OCI-LY3 (cell line): ENCODE data around the gene ZSWIM5.
"Not testable (repeated sequence)": the region's sequence is repeated elsewhere in the genome, so short reads cannot be mapped to it uniquely, and the experiment has no call there.

Experiments used
- H2AFZ ChIP-seq: fragments of 200-600, 300-600 bp; shearing (Covaris generic); 2 replicates; pipeline ENCODE4 v1.6.0; 2014; ENCODE audit warnings: antibody characterized with exemption, low read depth, low read length
- H3K27ac ChIP-seq: fragments of 200-600, 300-600 bp; sonication (generic); 2 replicates; pipeline ENCODE4 v1.5.1; 2014; ENCODE audit warnings: mild to moderate bottlenecking, low read length, moderate library complexity, mixed read lengths
- H3K27me3 ChIP-seq: fragments of 200-600, 300-600 bp; sonication (generic); 2 replicates; pipeline ENCODE4 v1.6.1; 2014; ENCODE audit warnings: low read depth, low read length, mixed read lengths
- H3K36me3 ChIP-seq: fragments of 200-600, 300-600 bp; sonication (generic); replicated peaks from 2 replicates; pipeline ENCODE3; 2014; ENCODE audit warnings: low read depth, low read length, mixed read lengths
- H3K4me1 ChIP-seq: fragments of 300-600, 200-600 bp; sonication (generic); 2 replicates; pipeline ENCODE4 v1.6.1; 2014; ENCODE audit warnings: low read length, mixed read lengths
- H3K4me2 ChIP-seq: fragments of 200-600, 300-600 bp; sonication (generic); 2 replicates; pipeline ENCODE4 v1.6.1; 2014; ENCODE audit warnings: low read length, mixed read lengths
- H3K4me3 ChIP-seq: fragments of 300-600, 200-600 bp; sonication (generic); 2 replicates; pipeline ENCODE4 v1.5.1; 2014; ENCODE audit warnings: antibody characterized with exemption, mild to moderate bottlenecking, low read length, moderate library complexity
- H3K79me2 ChIP-seq: fragments of 300-600, 200-600 bp; shearing (Covaris generic); 2 replicates; pipeline ENCODE4 v1.6.1; 2014; ENCODE audit warnings: mild to moderate bottlenecking, low read length, mixed read lengths
- H3K9ac ChIP-seq: fragments of 300-600, 200-600 bp; shearing (Covaris generic); 2 replicates; pipeline ENCODE4 v1.6.0; 2014; ENCODE audit warnings: mild to moderate bottlenecking, low read length, moderate library complexity
- H3K9me3 ChIP-seq: fragments of 200-600, 300-600 bp; shearing (Covaris generic); 2 replicates; pipeline ENCODE4 v1.6.1; 2014; ENCODE audit warnings: low read length, mixed read lengths; ENCODE audit not compliant: insufficient read depth
- H4K20me1 ChIP-seq: fragments of 200-600, 300-600 bp; sonication (generic); 2 replicates; pipeline ENCODE4 v1.6.1; 2016; ENCODE audit warnings: low read length, mixed read lengths; ENCODE audit not compliant: insufficient read depth
- CTCF ChIP-seq: fragments of 200-600, 300-600 bp; sonication (generic); IDR thresholded peaks from 2 replicates; pipeline ENCODE4 v1.5.1; 2014; ENCODE audit warnings: antibody characterized with exemption, low read length, low read depth
- EZH2phosphoT487 ChIP-seq: fragments of 200-600 bp; shearing (Covaris generic); IDR thresholded peaks from 2 replicates; pipeline ENCODE4 v1.6.1; 2018; ENCODE audit warnings: antibody characterized with exemption, mixed run types, low read depth

The ZSWIM5 gene

DNA sequence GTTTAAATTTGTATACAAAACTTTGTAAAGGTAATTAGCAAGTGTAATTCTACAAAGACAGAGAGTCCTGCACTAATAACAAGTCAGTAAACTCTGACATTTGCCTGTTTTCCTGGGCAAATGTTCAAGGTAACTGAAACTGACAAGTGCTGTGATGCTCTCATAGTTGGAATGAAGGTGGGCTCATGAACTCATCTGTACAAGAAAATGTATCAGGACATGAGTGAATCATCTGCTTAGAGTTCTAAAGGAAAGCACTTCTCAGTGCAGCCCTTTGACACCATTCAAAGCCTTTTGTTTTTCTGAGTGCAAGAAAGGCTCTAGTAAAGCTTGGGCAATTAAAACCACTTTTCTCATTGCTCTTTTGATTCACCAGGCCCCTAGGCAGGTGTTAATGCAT, 102.9 kb downstream of the ZSWIM5 start:
- no peaks in the 10 kb centered on the region for H3K9me3 ChIP-seq
- H3K4me2 ChIP-seq, result no peak overlapping the region
- no peak overlapping the region for H2AFZ ChIP-seq
- TF ChIP-seq EZH2phosphoT487 (no peak), CTCF (no peak)
- H3K4me3 ChIP-seq, result no peak overlapping the region
- H3K27ac ChIP-seq, result no peak overlapping the region
- H3K79me2 ChIP-seq, result no peaks in the 10 kb centered on the region
- H3K9ac ChIP-seq, result no peak overlapping the region
- H3K4me1 ChIP-seq, result no peaks in the 10 kb centered on the region
- no peaks in the 10 kb centered on the region for H3K36me3 ChIP-seq
- no peaks in the 10 kb centered on the region for H3K27me3 ChIP-seq
- no peaks in the 10 kb centered on the region for H4K20me1 ChIP-seq

DNA sequence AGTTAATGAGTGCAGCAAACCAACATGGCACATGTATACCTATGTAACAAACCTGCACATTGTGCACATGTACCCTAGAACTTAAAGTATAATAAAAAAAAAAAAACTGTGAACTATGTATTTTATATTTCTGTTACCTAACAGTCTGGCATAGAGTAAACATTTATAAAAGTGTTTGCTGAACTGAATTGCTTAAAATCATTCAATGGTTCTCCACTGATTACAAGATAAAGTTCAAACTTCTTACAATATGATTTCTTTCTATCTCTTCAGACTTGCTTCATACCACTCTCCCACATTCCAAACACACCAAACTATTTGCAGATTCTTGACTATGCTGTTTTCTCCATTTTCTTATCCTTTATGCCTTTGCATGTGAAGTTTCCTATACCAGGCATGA, 104.5 kb downstream of the ZSWIM5 start:
- H3K4me3 ChIP-seq, result no peak overlapping the region
- H2AFZ ChIP-seq, result no peak overlapping the region
- no peak overlapping the region for H3K27ac ChIP-seq
- H4K20me1 ChIP-seq, result no peaks in the 10 kb centered on the region
- no peaks in the 10 kb centered on the region for H3K36me3 ChIP-seq
- TF ChIP-seq CTCF, result no peak
- no peak for TF ChIP-seq EZH2phosphoT487
- no peaks in the 10 kb centered on the region for H3K79me2 ChIP-seq
- H3K27me3 ChIP-seq, result no peaks in the 10 kb centered on the region
- no peak overlapping the region for H3K4me2 ChIP-seq
- no peak overlapping the region for H3K9ac ChIP-seq
- no peaks in the 10 kb centered on the region for H3K9me3 ChIP-seq
- no peaks in the 10 kb centered on the region for H3K4me1 ChIP-seq

GRCh38 chr1:45101528-45101927, 104.9 kb downstream of the ZSWIM5 start:
- not testable (repeated sequence) for H3K4me1 ChIP-seq, H2AFZ ChIP-seq, H3K9ac ChIP-seq, H3K4me2 ChIP-seq, H3K4me3 ChIP-seq, H4K20me1 ChIP-seq, H3K9me3 ChIP-seq, H3K36me3 ChIP-seq, H3K27me3 ChIP-seq, H3K79me2 ChIP-seq, H3K27ac ChIP-seq

DNA sequence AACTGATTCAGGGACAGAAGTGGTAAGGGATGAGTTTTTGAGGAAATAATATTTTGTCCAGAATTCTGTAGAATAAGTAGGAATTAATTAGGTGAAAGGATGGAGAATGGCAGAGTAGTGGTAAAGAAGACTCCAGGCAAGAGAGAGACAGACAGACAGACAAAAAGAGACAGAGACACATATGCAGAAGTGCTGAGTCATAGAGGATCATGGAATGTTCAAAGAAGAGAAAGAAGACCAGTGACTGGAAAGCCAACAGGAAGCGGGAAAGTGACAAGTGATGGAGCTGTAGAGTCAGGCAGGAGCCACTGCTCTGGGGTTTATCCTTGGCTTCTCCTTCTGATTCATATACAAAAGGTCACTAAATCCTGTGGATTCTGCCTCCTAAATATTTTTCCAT, 108.5 kb downstream of the ZSWIM5 start:
- H3K4me1 ChIP-seq, result no peaks in the 10 kb centered on the region
- H3K9me3 ChIP-seq, result no peaks in the 10 kb centered on the region
- H2AFZ ChIP-seq, result no peak overlapping the region
- no peak overlapping the region for H3K4me2 ChIP-seq
- no peaks in the 10 kb centered on the region for H4K20me1 ChIP-seq
- no peaks in the 10 kb centered on the region for H3K36me3 ChIP-seq
- no peak overlapping the region for H3K9ac ChIP-seq
- no peaks in the 10 kb centered on the region for H3K27me3 ChIP-seq
- no peaks in the 10 kb centered on the region for H3K79me2 ChIP-seq
- no peak for TF ChIP-seq CTCF
- TF ChIP-seq EZH2phosphoT487, result no peak
- H3K4me3 ChIP-seq, result no peak overlapping the region
- no peak overlapping the region for H3K27ac ChIP-seq

GRCh38 chr1:45097079-45097478, 109.3 kb downstream of the ZSWIM5 start:
- Histone ChIP-seq H3K4me2 (no peak overlapping the region), H3K4me1 (no peaks in the 10 kb centered on the region), H3K79me2 (no peaks in the 10 kb centered on the region), H3K9me3 (no peaks in the 10 kb centered on the region), H3K27ac (no peak overlapping the region), H3K9ac (no peak overlapping the region), H4K20me1 (no peaks in the 10 kb centered on the region), H3K27me3 (no peaks in the 10 kb centered on the region), H3K36me3 (no peaks in the 10 kb centered on the region), H3K4me3 (no peak overlapping the region), H2AFZ (no peak overlapping the region)
- no peak for TF ChIP-seq EZH2phosphoT487
- no peak for TF ChIP-seq CTCF
